ENCODE results near the gene CFAP299. TPM values are rescaled to one million over a fixed set of nuclear protein-coding genes. Genes with fewer than 3 reads are reported as not detected.

The CFAP299 gene
- total RNA-seq, 1 donor from 2014 or later, result not detected

- Mint-ChIP-seq H3K4me3 (ENCODE audit: unreplicated experiment) (no peak overlapping the region), H3K36me3 (ENCODE audit: unreplicated experiment) (no peaks in the 10 kb centered on the region), H3K4me1 (ENCODE audit: unreplicated experiment) (no peaks in the 10 kb centered on the region), H3K9me3 (ENCODE audit: unreplicated experiment) (no peaks in the 10 kb centered on the region), H3K27ac (ENCODE audit: unreplicated experiment) (no peak overlapping the region), H3K27me3 (ENCODE audit: unreplicated experiment) (peaks cover 18% of the 10 kb centered on the region)
- no peak for TF ChIP-seq CTCF (IDR thresholded peaks at IDR 0.05)
- no peak for DNase-seq (ENCODE audit: extremely low spot score, unreplicated experiment)
These were observed 193.5 kb downstream of the CFAP299 start for GRCh38 chr4:80529026-80529425.

GRCh38 chr4:80532674-80533333 lies 197.3 kb downstream of the CFAP299 start:
- H3K4me1 Mint-ChIP-seq (ENCODE audit: unreplicated experiment), result no peaks in the 10 kb centered on the region
- H3K36me3 Mint-ChIP-seq (ENCODE audit: unreplicated experiment), result no peaks in the 10 kb centered on the region
- H3K4me3 Mint-ChIP-seq (ENCODE audit: unreplicated experiment), result no peak overlapping the region
- no peaks in the 10 kb centered on the region for H3K9me3 Mint-ChIP-seq (ENCODE audit: unreplicated experiment)
- no peak for TF ChIP-seq CTCF (IDR thresholded peaks at IDR 0.05)
- peaks cover 17% of the 10 kb centered on the region for H3K27me3 Mint-ChIP-seq (ENCODE audit: unreplicated experiment)
- H3K27ac Mint-ChIP-seq (ENCODE audit: unreplicated experiment), result no peak overlapping the region
- DNase-seq (ENCODE audit: extremely low spot score, unreplicated experiment), result no peak

- Mint-ChIP-seq H3K4me3 (ENCODE audit: unreplicated experiment) (no peak overlapping the region), H3K4me1 (ENCODE audit: unreplicated experiment) (no peaks in the 10 kb centered on the region), H3K27me3 (ENCODE audit: unreplicated experiment) (peaks cover 20% of the 10 kb centered on the region), H3K9me3 (ENCODE audit: unreplicated experiment) (no peaks in the 10 kb centered on the region), H3K27ac (ENCODE audit: unreplicated experiment) (no peak overlapping the region), H3K36me3 (ENCODE audit: unreplicated experiment) (no peaks in the 10 kb centered on the region)
- TF ChIP-seq CTCF (IDR thresholded peaks at IDR 0.05), result no peak
- DNase-seq (ENCODE audit: extremely low spot score, unreplicated experiment), result no peak
These were observed 200.0 kb downstream of the CFAP299 start for GRCh38 chr4:80535551-80535950.

- Mint-ChIP-seq H3K4me1 (ENCODE audit: unreplicated experiment) (no peaks in the 10 kb centered on the region), H3K36me3 (ENCODE audit: unreplicated experiment) (no peaks in the 10 kb centered on the region), H3K27me3 (ENCODE audit: unreplicated experiment) (peaks cover 20% of the 10 kb centered on the region), H3K9me3 (ENCODE audit: unreplicated experiment) (no peaks in the 10 kb centered on the region), H3K4me3 (ENCODE audit: unreplicated experiment) (no peak overlapping the region), H3K27ac (ENCODE audit: unreplicated experiment) (no peak overlapping the region)
- no peak for DNase-seq (ENCODE audit: extremely low spot score, unreplicated experiment)
- TF ChIP-seq CTCF (IDR thresholded peaks at IDR 0.05), result no peak
These were observed 202.9 kb downstream of the CFAP299 start for GRCh38 chr4:80538276-80538926.

GRCh38 chr4:80539190-80539589 lies 203.7 kb downstream of the CFAP299 start:
- Mint-ChIP-seq H3K36me3 (ENCODE audit: unreplicated experiment) (no peaks in the 10 kb centered on the region), H3K27me3 (ENCODE audit: unreplicated experiment) (peaks cover 18% of the 10 kb centered on the region), H3K27ac (ENCODE audit: unreplicated experiment) (no peak overlapping the region), H3K4me1 (ENCODE audit: unreplicated experiment) (no peaks in the 10 kb centered on the region), H3K9me3 (ENCODE audit: unreplicated experiment) (no peaks in the 10 kb centered on the region), H3K4me3 (ENCODE audit: unreplicated experiment) (no peak overlapping the region)
- TF ChIP-seq CTCF (IDR thresholded peaks at IDR 0.05), result no peak
- DNase-seq (ENCODE audit: extremely low spot score, unreplicated experiment), result no peak
